Mesenchymal stem cell (in vitro differentiated cells and primary cell): ENCODE data around the gene RHOBTB1.

Experiments used
- DNase-seq: peaks from one replicate; pipeline ENCODE4 v3.0.0-alpha.2; 2013
- H2AFZ ChIP-seq: one replicate; pipeline ENCODE4 v1.6.1; 2013; ENCODE audit warnings: low read depth, mild to moderate bottlenecking, control low read depth, inconsistent platforms, low read length, moderate library complexity
- H2AK5ac ChIP-seq: 2 replicates; pipeline ENCODE4 v1.6.1; 2013; ENCODE audit warnings: low read length, moderate library complexity, mild to moderate bottlenecking, inconsistent platforms; ENCODE audit not compliant: severe bottlenecking
- H2BK120ac ChIP-seq: one replicate; pipeline ENCODE4 v1.6.1; 2013; ENCODE audit warnings: low read depth, mild to moderate bottlenecking, inconsistent platforms, low read length, moderate library complexity
- H2BK12ac ChIP-seq, 2 experiments: one replicate each; pipeline ENCODE4 v1.6.1; 2013; ENCODE audit warnings: inconsistent platforms in 2 of 2, low read length in 2 of 2, mild to moderate bottlenecking in 2 of 2, moderate library complexity in 2 of 2, control low read depth in 1 of 2
- H2BK15ac ChIP-seq: one replicate; pipeline ENCODE4 v1.6.1; 2013; ENCODE audit warnings: mild to moderate bottlenecking, low read depth, inconsistent platforms; ENCODE audit not compliant: poor library complexity, severe bottlenecking
- H2BK5ac ChIP-seq: 2 replicates; pipeline ENCODE4 v1.6.1; 2013; ENCODE audit warnings: low read depth, mild to moderate bottlenecking, low read length, control low read depth, inconsistent platforms; ENCODE audit not compliant: poor library complexity, severe bottlenecking
- H3K14ac ChIP-seq, 2 experiments: one replicate each; pipeline ENCODE4 v1.6.1; 2013; ENCODE audit warnings: inconsistent platforms in 2 of 2, low read length in 2 of 2, control low read depth in 1 of 2, mild to moderate bottlenecking in 1 of 2, moderate library complexity in 1 of 2
- H3K18ac ChIP-seq, 2 experiments: one replicate each; pipeline ENCODE4 v1.6.1; 2013; ENCODE audit warnings: inconsistent platforms in 2 of 2, low read length in 2 of 2, control low read depth in 1 of 2, low read depth in 1 of 2, mild to moderate bottlenecking in 1 of 2
- H3K23ac ChIP-seq, 2 experiments: one replicate each; pipeline ENCODE4 v1.6.1; 2013; ENCODE audit warnings: inconsistent platforms in 2 of 2, low read length in 2 of 2, mild to moderate bottlenecking in 2 of 2, moderate library complexity in 2 of 2, control low read depth in 1 of 2
- H3K27ac ChIP-seq: 2 replicates; pipeline ENCODE4 v1.5.1; 2013; ENCODE audit warnings: mild to moderate bottlenecking, moderate library complexity, low read length, control low read depth, inconsistent platforms; ENCODE audit not compliant: poor library complexity, severe bottlenecking
- H3K27me3 ChIP-seq, 2 experiments: 2 replicates each; pipeline versions ENCODE4 v1.6.1 to v1.7.0; 2013; ENCODE audit warnings: low read length in 2 of 2, mild to moderate bottlenecking in 2 of 2, moderate library complexity in 2 of 2, control low read depth in 1 of 2, inconsistent platforms in 1 of 2; ENCODE audit not compliant: control insufficient read depth in 1 of 2, insufficient read depth in 1 of 2
- H3K36me3 ChIP-seq, 2 experiments: 2 replicates each; pipeline versions ENCODE4 v1.6.1 to v1.7.0; 2013; ENCODE audit warnings: low read length in 2 of 2, control low read depth in 1 of 2, inconsistent platforms in 1 of 2, low read depth in 1 of 2, mild to moderate bottlenecking in 1 of 2; ENCODE audit not compliant: insufficient read depth in 2 of 2, control insufficient read depth in 1 of 2
- H3K4ac ChIP-seq, 2 experiments: one replicate each; pipeline ENCODE4 v1.6.1; 2013; ENCODE audit warnings: inconsistent platforms in 2 of 2, low read length in 2 of 2, mild to moderate bottlenecking in 2 of 2, moderate library complexity in 2 of 2, control low read depth in 1 of 2, low read depth in 1 of 2
- H3K4me1 ChIP-seq: 2 replicates; pipeline ENCODE4 v1.6.1; 2013; ENCODE audit warnings: low read depth, low read length, control low read depth; ENCODE audit not compliant: control insufficient read depth, insufficient read depth
- H3K4me2 ChIP-seq: 2 replicates; pipeline ENCODE4 v1.6.1; 2013; ENCODE audit warnings: low read length, mild to moderate bottlenecking, inconsistent platforms; ENCODE audit not compliant: poor library complexity, severe bottlenecking
- H3K4me3 ChIP-seq, 2 experiments: 2 replicates each; pipeline versions ENCODE4 v1.5.1 to v1.7.0; 2013; ENCODE audit warnings: low read length in 2 of 2, mild to moderate bottlenecking in 2 of 2, control low read depth in 1 of 2, low read depth in 1 of 2; ENCODE audit not compliant: insufficient read depth in 1 of 2
- H3K79me1 ChIP-seq: replicated peaks from 2 replicates; pipeline ENCODE4 v1.6.1; 2013; ENCODE audit warnings: mild to moderate bottlenecking, control low read depth, low read length, inconsistent platforms; ENCODE audit not compliant: poor library complexity, severe bottlenecking
- H3K9ac ChIP-seq: 2 replicates; pipeline ENCODE4 v1.7.0; 2013; ENCODE audit warnings: mild to moderate bottlenecking, low read length, moderate library complexity
- H3K9me3 ChIP-seq: 2 replicates; pipeline ENCODE4 v1.7.0; 2013; ENCODE audit warnings: mild to moderate bottlenecking, low read length; ENCODE audit not compliant: control insufficient read depth
- H4K8ac ChIP-seq: one replicate; pipeline ENCODE4 v1.6.1; 2013; ENCODE audit warnings: inconsistent platforms, mild to moderate bottlenecking, low read length, moderate library complexity
- H4K91ac ChIP-seq: one replicate; pipeline ENCODE4 v1.6.1; 2013; ENCODE audit warnings: mild to moderate bottlenecking, low read length, inconsistent platforms
- WGBS: methylation state at CpG from one replicate; pipeline ENCODE4 v1.1.7; 2013; ENCODE audit warnings: mixed read lengths; 5-methylcytosine and 5-hydroxymethylcytosine counted together

Gene RHOBTB1

DNA sequence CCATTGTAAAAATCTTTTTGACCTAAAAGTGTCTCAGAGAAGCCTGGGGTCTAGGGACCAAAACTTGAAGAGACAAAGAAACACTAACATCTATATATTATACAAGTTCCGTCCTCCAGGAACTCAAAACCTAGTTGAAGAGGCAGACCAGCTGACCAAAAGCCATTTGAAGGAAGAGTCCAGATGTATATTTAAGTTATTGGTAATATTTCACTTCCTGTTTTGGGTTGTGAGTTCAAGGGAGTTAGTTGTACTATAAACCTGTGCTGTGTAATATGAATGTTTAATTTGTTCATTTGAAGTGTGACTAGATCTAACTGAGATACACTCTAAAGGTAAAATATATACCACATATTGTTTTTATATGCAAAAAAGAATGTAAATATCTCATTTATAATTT is 120.7 kb downstream of the RHOBTB1 start:
- H3K23ac ChIP-seq: no peak overlapping the region
- no peak overlapping the region for H2AK5ac ChIP-seq
- H3K79me1 ChIP-seq: no peaks in the 10 kb centered on the region
- no peak overlapping the region for H3K4me3 ChIP-seq
- no peak overlapping the region for H3K4me2 ChIP-seq
- no peak overlapping the region for H4K8ac ChIP-seq
- no peaks in the 10 kb centered on the region for H3K9me3 ChIP-seq
- H3K14ac ChIP-seq: no peak overlapping the region
- no peak overlapping the region for H2BK120ac ChIP-seq
- no peak for DNase-seq
- H2BK5ac ChIP-seq: no peak overlapping the region
- H4K91ac ChIP-seq: no peak overlapping the region
- H3K27me3 ChIP-seq: peaks cover 0 to 11% of the 10 kb centered on the region in 2 experiments
- no peak overlapping the region for H2BK15ac ChIP-seq
- no peak overlapping the region for H3K9ac ChIP-seq
- H2AFZ ChIP-seq: no peak overlapping the region
- no peak overlapping the region for H2BK12ac ChIP-seq
- no peak overlapping the region for H3K27ac ChIP-seq
- no peaks in the 10 kb centered on the region for H3K36me3 ChIP-seq
- H3K4me1 ChIP-seq: peaks cover 1% of the 10 kb centered on the region
- no peak overlapping the region for H3K4ac ChIP-seq
- 91% methylated on average over 1 of the region's 1 CpG for WGBS
- no peak overlapping the region for H3K18ac ChIP-seq

DNA sequence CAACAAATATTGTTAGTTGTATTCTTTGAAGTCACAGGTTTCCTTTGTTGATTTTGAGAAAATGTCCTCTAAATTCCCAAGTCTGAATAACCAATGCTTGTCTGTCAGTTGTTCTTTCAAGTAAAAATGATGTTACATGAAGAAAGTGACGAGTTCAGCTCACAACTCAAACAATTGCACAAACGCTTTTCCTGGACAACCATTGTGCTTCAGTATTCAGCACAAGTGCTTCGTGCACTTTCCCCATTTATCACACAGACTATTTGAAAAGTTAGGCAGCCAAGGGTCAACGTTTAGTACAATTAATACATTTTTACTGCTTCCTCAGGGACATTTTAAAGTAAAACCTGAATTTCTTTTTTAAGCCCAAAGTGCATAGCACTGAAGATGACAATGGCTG is 121.2 kb downstream of the RHOBTB1 start:
- Histone ChIP-seq H3K23ac (no peak overlapping the region), H3K27me3 (peaks cover 0 to 11% of the 10 kb centered on the region in 2 experiments), H3K79me1 (no peaks in the 10 kb centered on the region), H3K9ac (no peak overlapping the region), H3K4me3 (no peak overlapping the region), H3K36me3 (no peaks in the 10 kb centered on the region), H4K91ac (no peak overlapping the region), H4K8ac (no peak overlapping the region), H3K4me1 (peaks cover 1% of the 10 kb centered on the region), H3K9me3 (no peaks in the 10 kb centered on the region), H2BK12ac (no peak overlapping the region), H2AFZ (no peak overlapping the region), H3K27ac (no peak overlapping the region), H2AK5ac (no peak overlapping the region), H3K14ac (no peak overlapping the region), H3K18ac (peak overlapping the region in 1 of 2 experiments; percentile 37), H2BK5ac (no peak overlapping the region), H2BK15ac (no peak overlapping the region), H3K4me2 (no peak overlapping the region), H2BK120ac (no peak overlapping the region), H3K4ac (no peak overlapping the region)
- DNase-seq: peak; percentile 44
- 49% methylated on average over 3 of the region's 4 CpGs for WGBS

DNA sequence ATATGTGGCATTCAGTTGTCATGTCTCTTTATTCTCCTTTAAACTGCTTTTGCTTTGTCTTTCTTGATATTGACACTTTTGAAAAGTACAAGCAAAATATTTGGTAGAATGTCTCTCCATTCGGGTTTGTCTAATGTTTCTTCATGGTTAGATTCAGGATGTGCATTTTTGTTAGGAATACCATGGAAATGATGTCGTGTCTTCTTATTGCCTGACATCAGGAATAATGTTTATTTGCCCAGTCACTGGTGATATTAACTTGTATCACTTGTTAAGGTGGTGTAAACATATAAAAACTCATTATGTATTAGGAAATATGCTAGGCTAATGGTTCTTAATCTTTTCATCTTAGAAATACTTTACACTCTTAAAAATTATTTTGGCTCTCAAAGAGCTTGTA is 122.3 kb downstream of the RHOBTB1 start:
- 4% methylated on average over 2 of the region's 2 CpGs for WGBS

DNA sequence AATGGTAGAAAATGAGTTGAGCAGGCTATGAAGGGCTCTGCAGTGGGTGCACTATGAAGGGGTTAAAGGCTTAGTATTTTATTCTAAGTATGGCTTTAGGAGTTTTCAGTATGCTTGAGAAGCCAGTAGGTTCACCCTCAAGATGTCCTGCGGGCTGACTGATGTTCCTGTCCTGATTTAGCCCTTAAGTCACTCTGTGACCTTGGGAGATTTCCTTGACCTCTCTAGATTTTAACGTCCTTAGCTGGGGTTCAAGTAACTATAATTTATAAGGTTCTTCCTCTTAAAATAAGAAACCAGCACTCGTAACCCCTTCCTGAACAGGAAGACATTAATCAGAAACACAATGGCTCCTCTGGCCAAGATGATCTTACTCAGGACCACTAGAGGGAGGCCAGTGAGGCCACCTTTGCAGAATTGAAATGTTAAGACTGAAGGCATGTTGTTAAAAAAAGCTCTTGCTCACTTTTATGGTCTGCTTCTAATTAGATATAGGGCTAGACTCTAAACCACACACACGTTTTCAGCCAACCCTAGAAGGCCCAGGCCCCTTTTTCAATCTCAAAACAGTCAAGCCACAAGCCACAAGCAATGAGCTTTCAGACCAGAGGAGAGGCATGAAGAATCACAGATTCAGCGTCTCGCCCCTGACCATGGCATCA is 123.8 kb downstream of the RHOBTB1 start:
- Histone ChIP-seq H3K9ac (no peak overlapping the region), H4K8ac (peak overlapping the region; percentile 64), H3K4me1 (peaks cover 3% of the 10 kb centered on the region), H2BK15ac (no peak overlapping the region), H3K9me3 (no peaks in the 10 kb centered on the region), H3K79me1 (no peaks in the 10 kb centered on the region), H2AK5ac (no peak overlapping the region), H2AFZ (no peak overlapping the region), H3K4me2 (no peak overlapping the region), H2BK12ac (peak overlapping the region; percentile 23 to 82), H3K18ac (peak overlapping the region; percentile 28 to 83), H3K27ac (no peak overlapping the region), H3K27me3 (no peaks in the 10 kb centered on the region), H3K23ac (no peak overlapping the region), H3K4me3 (no peak overlapping the region), H2BK5ac (no peak overlapping the region), H3K4ac (peak overlapping the region in 1 of 2 experiments; percentile 40), H4K91ac (peak overlapping the region; percentile 83), H2BK120ac (peak overlapping the region; percentile 34), H3K36me3 (no peaks in the 10 kb centered on the region), H3K14ac (no peak overlapping the region)
- 22% methylated on average over 5 of the region's 6 CpGs for WGBS
- DNase-seq: peak; percentile 59

More for the DNA sequence above, 122.3 kb downstream of the RHOBTB1 start:
- Histone ChIP-seq H2BK12ac (no peak overlapping the region), H3K4me3 (no peak overlapping the region), H3K4me2 (no peak overlapping the region), H4K91ac (no peak overlapping the region), H3K9me3 (no peaks in the 10 kb centered on the region), H2BK15ac (no peak overlapping the region), H2AK5ac (no peak overlapping the region), H3K14ac (no peak overlapping the region), H4K8ac (no peak overlapping the region), H3K23ac (no peak overlapping the region), H3K18ac (no peak overlapping the region), H3K4ac (no peak overlapping the region), H2BK5ac (no peak overlapping the region), H2BK120ac (no peak overlapping the region), H3K79me1 (no peaks in the 10 kb centered on the region), H2AFZ (no peak overlapping the region), H3K4me1 (peaks cover 3% of the 10 kb centered on the region), H3K36me3 (no peaks in the 10 kb centered on the region), H3K27ac (no peak overlapping the region), H3K9ac (no peak overlapping the region), H3K27me3 (peaks cover 0 to 10% of the 10 kb centered on the region in 2 experiments)
- DNase-seq: peak; percentile 40
